PC-3 (cell line): ENCODE results near the gene CKB. TPM values are rescaled to one million over a fixed set of nuclear protein-coding genes. Genes with fewer than 3 reads are reported as not detected.

ENCODE experiments used
- ATAC-seq: fragments of 200-7000 bp; cut with Tn5 transposase; 2 replicates; pipeline ENCODE4 v1.9.1; 2020; ENCODE audit warnings: mild to moderate bottlenecking, moderate library complexity
- BruUV-seq: library from RNA; stranded (reverse); fragments of 400-500 nt; replicated peaks from 2 replicates; lab custom pipeline; 2021; lab: Mats Ljungman, UMichigan
- CTCF ChIA-PET: fragments of 300-600 bp; sonication (Branson Sonifier 250); formaldehyde crosslinking; loops from one replicate; lab custom pipeline; 2022; ENCODE audit warnings: antibody characterized with exemption; lab: Charles Lee
- POLR2A ChIA-PET: fragments of 300-600 bp; sonication (Branson Sonifier 250); formaldehyde crosslinking; loops from one replicate; lab custom pipeline; 2022; ENCODE audit warnings: antibody characterized with exemption; ENCODE audit not compliant: unreplicated experiment; lab: Charles Lee
- DNase-seq: peaks from one replicate; pipeline ENCODE4 v3.0.0-alpha.2; 2015
- H2AFZ ChIP-seq: fragments of 300-600 bp; sonication (generic); 2 replicates; pipeline ENCODE4 v1.6.0; 2016; ENCODE audit warnings: antibody characterized with exemption, low read length
- H3F3A ChIP-seq: fragments of 300-600 bp; sonication (generic); one replicate; pipeline ENCODE4 v1.6.0; 2017; ENCODE audit warnings: antibody characterized with exemption, low read length, control low read depth, mild to moderate bottlenecking; ENCODE audit not compliant: unreplicated experiment
- H3K27ac ChIP-seq: fragments of 300-600 bp; sonication (generic); 2 replicates; pipeline ENCODE4 v1.5.1; 2016; ENCODE audit warnings: mild to moderate bottlenecking, low read length
- H3K27me3 ChIP-seq: fragments of 300-600 bp; sonication (generic); 2 replicates; pipeline ENCODE4 v1.6.1; 2016; ENCODE audit warnings: low read length, mixed read lengths
- H3K36me3 ChIP-seq: fragments of 300-600 bp; sonication (generic); 2 replicates; pipeline ENCODE4 v1.6.1; 2016; ENCODE audit warnings: low read depth, mixed run types, low read length, mixed read lengths
- H3K4me1 ChIP-seq: fragments of 300-600 bp; sonication (generic); 2 replicates; pipeline ENCODE4 v1.5.1; 2016; ENCODE audit warnings: low read length; ENCODE audit not compliant: insufficient read depth
- H3K4me2 ChIP-seq: fragments of 300-600 bp; sonication (generic); 2 replicates; pipeline ENCODE4 v1.6.0; 2016; ENCODE audit warnings: low read length
- H3K4me3 ChIP-seq: fragments of 300-600 bp; sonication (generic); 2 replicates; pipeline ENCODE4 v1.5.1; 2016; ENCODE audit warnings: mild to moderate bottlenecking, low read length, mixed read lengths
- H3K79me2 ChIP-seq: fragments of 300-600 bp; sonication (generic); 2 replicates; pipeline ENCODE4 v1.6.1; 2017; ENCODE audit warnings: low read length, mixed read lengths
- H3K9ac ChIP-seq: fragments of 300-600 bp; sonication (generic); 2 replicates; pipeline ENCODE4 v1.6.0; 2016; ENCODE audit warnings: mild to moderate bottlenecking, low read length
- H3K9me2 ChIP-seq: fragments of 300-600 bp; sonication (generic); replicated peaks from 2 replicates; pipeline ENCODE4 v1.6.1; 2016; ENCODE audit warnings: mixed run types, low read length, mixed read lengths
- H3K9me3 ChIP-seq: fragments of 300-600 bp; sonication (generic); 2 replicates; pipeline ENCODE4 v1.6.1; 2016; ENCODE audit warnings: low read length, mixed read lengths
- H4K20me1 ChIP-seq: fragments of 300-600 bp; sonication (generic); 2 replicates; pipeline ENCODE4 v1.6.1; 2016; ENCODE audit warnings: low read length, mixed read lengths
- EZH2 ChIP-seq: fragments of 300-600 bp; sonication (generic); IDR thresholded peaks from one replicate; pipeline ENCODE4 v1.6.1; 2017; ENCODE audit warnings: antibody characterized with exemption, mild to moderate bottlenecking, low read length; ENCODE audit not compliant: unreplicated experiment
- EZH2phosphoT487 ChIP-seq: fragments of 300-600 bp; sonication (generic); IDR thresholded peaks from 2 replicates; pipeline ENCODE4 v1.6.1; 2018; ENCODE audit warnings: mild to moderate bottlenecking, antibody characterized with exemption, low read length, borderline replicate concordance
- intact Hi-C: fragments of 100-400 bp; cut with micrococcal nuclease; formaldehyde crosslinking; loops from 2 replicates; pipeline ENCODE4 v1.9.0; 2023
- total RNA-seq: library from RNA; depleted of rRNA; stranded (reverse); fragments of >200 nt; gene quantifications from 2 replicates; pipeline ENCODE4 v1.2.3, GENCODE V29; 2014
- TF ChIP-seq, protein P1 (sequence below): fragments of 300-600 bp; sonication (generic); conservative IDR thresholded peaks from 2 replicates; pipeline ENCODE4 v1.5.1; 2017; ENCODE audit warnings: antibody characterized with exemption, low read depth, mild to moderate bottlenecking, low read length

CKB gene
- total RNA-seq, 1 experiment from 2014 or later = 299 TPM

DNA sequence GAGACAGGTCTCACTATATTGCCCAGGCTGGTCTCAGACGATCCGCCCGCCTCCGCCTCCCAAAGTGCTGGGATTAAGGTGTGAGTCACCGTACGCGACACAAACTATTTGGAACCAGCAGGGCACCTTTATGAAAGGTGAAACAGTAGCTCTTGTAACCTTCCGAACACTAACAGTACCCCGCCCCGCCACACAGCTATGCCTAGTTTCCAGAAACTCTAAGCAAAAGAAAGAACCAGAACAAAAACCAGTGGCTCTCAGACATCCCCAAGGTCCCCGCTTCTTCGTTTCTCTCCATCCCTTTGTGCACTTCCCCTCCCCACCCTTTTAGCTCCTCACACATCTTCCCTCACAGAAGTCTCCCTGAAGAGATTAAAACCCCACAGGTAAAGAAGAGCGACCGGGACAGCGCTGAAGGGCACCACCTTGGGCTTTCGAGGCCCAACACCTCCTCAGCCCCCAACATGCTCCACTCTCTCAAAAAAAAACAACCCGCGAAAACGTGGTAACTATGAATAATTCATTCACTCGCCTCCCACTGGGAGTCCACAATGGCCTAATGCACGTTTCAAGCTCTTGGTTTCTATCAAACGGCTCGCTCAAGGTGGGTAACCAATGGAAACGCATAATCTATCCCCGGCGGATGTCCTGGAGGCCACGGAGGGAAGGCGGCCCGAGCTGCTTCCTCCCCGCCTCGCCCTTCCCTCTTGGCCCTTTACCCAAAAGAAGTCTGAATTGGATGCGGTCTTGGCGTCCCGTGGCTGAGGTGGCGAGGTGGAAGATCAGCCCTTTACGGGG, 39.0 kb upstream of the CKB start:
- peaks cover 42% of the 10 kb centered on the region for H4K20me1 ChIP-seq
- peak overlapping the region; percentile 92 for H3K4me2 ChIP-seq
- ChIA-PET CTCF (no interaction called here), POLR2A (interaction anchor here (0.5 to 1.5 kb wide), 5 partner anchors 9 to 161 kb away, joined by 3 to 7 read pairs (median 4); no protein-coding TSS in a partner anchor)
- DNase-seq = peak; percentile 74
- peak overlapping the region; percentile 84 for H3K27ac ChIP-seq
- no TSS peak for BruUV-seq
- intact Hi-C loops = no loop called here
- H2AFZ ChIP-seq = peak overlapping the region; percentile 80; the same call in 1 of the 2 replicates
- ATAC-seq = peak; percentile 21
- no peaks in the 10 kb centered on the region for H3K27me3 ChIP-seq
- peaks cover 97% of the 10 kb centered on the region for H3K79me2 ChIP-seq
- H3K9ac ChIP-seq = peak overlapping the region; percentile 97
- no peaks in the 10 kb centered on the region for H3F3A ChIP-seq
- H3K4me1 ChIP-seq = peaks cover 41% of the 10 kb centered on the region
- H3K9me2 ChIP-seq = no peaks in the 10 kb centered on the region
- TF ChIP-seq EZH2phosphoT487 = no peak
- H3K36me3 ChIP-seq = peaks cover 23% of the 10 kb centered on the region
- no peaks in the 10 kb centered on the region for H3K9me3 ChIP-seq
- H3K4me3 ChIP-seq = peak overlapping the region; percentile 89

DNA sequence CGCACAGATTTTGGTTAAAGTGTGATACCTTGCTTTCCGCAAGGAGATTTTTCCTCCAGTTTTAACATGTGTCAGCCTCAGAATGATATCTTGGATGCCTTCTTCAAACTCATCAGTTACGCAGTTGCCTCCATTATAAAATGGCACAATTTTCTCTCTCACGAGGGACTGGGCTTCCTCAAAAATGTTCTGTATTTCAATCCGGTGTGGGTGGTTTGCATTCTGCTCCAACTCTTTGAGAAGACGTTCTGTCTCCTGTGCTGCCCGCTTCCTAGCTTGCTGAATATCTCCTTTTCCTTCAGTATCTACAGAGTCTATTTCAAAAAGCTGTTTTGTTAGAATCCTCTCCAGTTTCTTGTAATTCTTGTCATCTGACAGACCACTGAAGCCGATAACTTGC, 38.1 kb upstream of the CKB start:
- peak overlapping the region; percentile 97; the same call in 1 of the 2 replicates for H3K9ac ChIP-seq
- CTCF ChIA-PET = no interaction called here
- intact Hi-C loops = no loop called here

DNA sequence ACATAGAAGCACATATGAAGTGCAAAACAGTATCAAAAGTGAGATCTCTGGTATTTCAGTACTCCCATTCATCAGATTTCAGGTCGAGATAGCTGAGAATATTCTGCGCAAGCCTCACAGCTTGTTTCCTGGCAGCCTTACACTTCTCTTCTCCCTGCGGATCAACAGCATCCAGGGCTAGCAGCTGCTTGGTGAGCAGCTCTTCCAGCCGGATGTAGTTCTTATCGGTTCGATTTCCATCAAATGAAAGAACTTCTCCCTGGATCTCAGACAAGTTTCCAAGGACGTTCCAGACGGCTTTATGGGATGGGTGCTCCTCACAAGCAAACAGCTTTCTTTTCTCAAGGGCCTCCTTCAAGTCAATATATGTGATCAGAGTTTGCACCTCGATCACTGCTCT, 37.1 kb upstream of the CKB start:
- BruUV-seq = no TSS peak
- intact Hi-C loops = no loop called here
- peaks cover 42% of the 10 kb centered on the region for H4K20me1 ChIP-seq
- H3K9ac ChIP-seq = no peak overlapping the region
- H3F3A ChIP-seq = no peaks in the 10 kb centered on the region
- H2AFZ ChIP-seq = no peak overlapping the region
- H3K36me3 ChIP-seq = peaks cover 21% of the 10 kb centered on the region
- H3K79me2 ChIP-seq = peaks cover 88% of the 10 kb centered on the region
- no peaks in the 10 kb centered on the region for H3K27me3 ChIP-seq
- no peak for ATAC-seq
- TF ChIP-seq, protein P1, sequence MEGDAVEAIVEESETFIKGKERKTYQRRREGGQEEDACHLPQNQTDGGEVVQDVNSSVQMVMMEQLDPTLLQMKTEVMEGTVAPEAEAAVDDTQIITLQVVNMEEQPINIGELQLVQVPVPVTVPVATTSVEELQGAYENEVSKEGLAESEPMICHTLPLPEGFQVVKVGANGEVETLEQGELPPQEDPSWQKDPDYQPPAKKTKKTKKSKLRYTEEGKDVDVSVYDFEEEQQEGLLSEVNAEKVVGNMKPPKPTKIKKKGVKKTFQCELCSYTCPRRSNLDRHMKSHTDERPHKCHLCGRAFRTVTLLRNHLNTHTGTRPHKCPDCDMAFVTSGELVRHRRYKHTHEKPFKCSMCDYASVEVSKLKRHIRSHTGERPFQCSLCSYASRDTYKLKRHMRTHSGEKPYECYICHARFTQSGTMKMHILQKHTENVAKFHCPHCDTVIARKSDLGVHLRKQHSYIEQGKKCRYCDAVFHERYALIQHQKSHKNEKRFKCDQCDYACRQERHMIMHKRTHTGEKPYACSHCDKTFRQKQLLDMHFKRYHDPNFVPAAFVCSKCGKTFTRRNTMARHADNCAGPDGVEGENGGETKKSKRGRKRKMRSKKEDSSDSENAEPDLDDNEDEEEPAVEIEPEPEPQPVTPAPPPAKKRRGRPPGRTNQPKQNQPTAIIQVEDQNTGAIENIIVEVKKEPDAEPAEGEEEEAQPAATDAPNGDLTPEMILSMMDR = no peak
- TF ChIP-seq EZH2phosphoT487 (no peak), EZH2 (no peak)
- no peaks in the 10 kb centered on the region for H3K9me2 ChIP-seq
- H3K4me3 ChIP-seq = peak overlapping the region; percentile 6; the same call in 1 of the 2 replicates
- ChIA-PET POLR2A (interaction anchor here (0.7 kb wide), 1 partner anchor 373 kb away, joined by 3 read pairs; no protein-coding TSS in a partner anchor), CTCF (interaction anchor here (0.5 to 1.0 kb wide), 2 partner anchors 19 to 86 kb away, joined by 3 to 4 read pairs; no protein-coding TSS in a partner anchor)
- H3K27ac ChIP-seq = no peak overlapping the region
- DNase-seq = no peak
- peak overlapping the region; percentile 92 for H3K4me2 ChIP-seq
- H3K4me1 ChIP-seq = peaks cover 41% of the 10 kb centered on the region
- H3K9me3 ChIP-seq = no peaks in the 10 kb centered on the region

More for the DNA sequence above, 38.1 kb upstream of the CKB start:
- H3K27me3 ChIP-seq = no peaks in the 10 kb centered on the region
- no peak for TF ChIP-seq EZH2
- TF ChIP-seq, protein P1 = no peak
- no peak for TF ChIP-seq EZH2phosphoT487
- POLR2A ChIA-PET = interaction anchor here (0.5 to 1.5 kb wide), 3 partner anchors 8 to 46 kb away, joined by 3 to 5 read pairs (median 4); no protein-coding TSS in a partner anchor
- no peak for DNase-seq
- H2AFZ ChIP-seq = no peak overlapping the region
- no TSS peak for BruUV-seq
- peaks cover 94% of the 10 kb centered on the region for H3K79me2 ChIP-seq
- H3K4me1 ChIP-seq = peaks cover 41% of the 10 kb centered on the region
- ATAC-seq = no peak
- H4K20me1 ChIP-seq = peaks cover 42% of the 10 kb centered on the region
- H3K9me2 ChIP-seq = no peaks in the 10 kb centered on the region
- peak overlapping the region; percentile 89 for H3K4me3 ChIP-seq
- H3F3A ChIP-seq = no peaks in the 10 kb centered on the region
- H3K27ac ChIP-seq = 0 out of 2 replicates have a peak overlapping the region, but pooled peaks have one; percentile 4
- H3K9me3 ChIP-seq = no peaks in the 10 kb centered on the region
- peak overlapping the region; percentile 92 for H3K4me2 ChIP-seq
- peaks cover 21% of the 10 kb centered on the region for H3K36me3 ChIP-seq
